Nephron progenitor cell (in vitro differentiated cells): ENCODE data around the gene CFAP43.

Source experiments
- DNase-seq: peaks from one replicate; pipeline ENCODE4 v3.0.0; 2021
- H3K27ac Mint-ChIP-seq: 2 replicates; pipeline ENCODE4 v1.8.0; 2021; ENCODE audit warnings: mild to moderate bottlenecking, moderate library complexity, mixed read lengths
- H3K27me3 Mint-ChIP-seq: 2 replicates; pipeline ENCODE4 v1.8.0; 2021; ENCODE audit warnings: mild to moderate bottlenecking, low read depth, mixed read lengths; ENCODE audit not compliant: poor library complexity
- H3K36me3 Mint-ChIP-seq: 2 replicates; pipeline ENCODE4 v1.8.0; 2021; ENCODE audit warnings: low read depth, mixed read lengths
- H3K4me1 Mint-ChIP-seq: 2 replicates; pipeline ENCODE4 v1.8.0; 2021; ENCODE audit warnings: mixed read lengths
- H3K4me3 Mint-ChIP-seq: 2 replicates; pipeline ENCODE4 v1.8.0; 2021; ENCODE audit warnings: mild to moderate bottlenecking, moderate library complexity, mixed read lengths
- H3K9me3 Mint-ChIP-seq: 2 replicates; pipeline ENCODE4 v1.8.0; 2021; ENCODE audit warnings: mild to moderate bottlenecking, moderate library complexity, mixed read lengths
- TF ChIP-seq, protein P1 (sequence below): fragments of 200-600 bp; sonication (generic); IDR thresholded peaks from 2 replicates; pipeline ENCODE4 v1.5.0; 2021; ENCODE audit warnings: antibody characterized with exemption

Gene CFAP43

DNA sequence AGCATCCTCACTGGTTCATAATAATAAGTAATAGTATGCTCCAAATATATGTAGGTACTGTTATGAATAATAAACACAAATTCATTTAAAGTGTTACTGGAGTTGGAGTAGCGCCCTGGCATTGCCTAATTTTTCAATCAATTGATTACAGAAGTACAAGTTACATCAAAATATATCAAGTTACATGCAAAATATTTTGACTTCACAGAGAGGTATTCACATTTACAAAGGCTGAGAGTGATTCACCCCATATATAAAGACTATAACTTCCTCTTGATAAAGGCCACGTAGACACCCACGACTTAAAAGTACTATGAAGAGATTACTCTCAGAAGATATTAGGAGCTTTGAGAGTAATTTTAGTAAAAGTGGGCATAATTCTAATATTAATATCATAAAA, 132.9 kb downstream of the CFAP43 start:
- Mint-ChIP-seq H3K36me3 (peaks cover 11% of the 10 kb centered on the region), H3K27me3 (peaks cover 4% of the 10 kb centered on the region), H3K4me1 (no peaks in the 10 kb centered on the region), H3K27ac (no peak overlapping the region), H3K4me3 (no peak overlapping the region), H3K9me3 (peaks cover 26% of the 10 kb centered on the region)
- DNase-seq, result no peak
- TF ChIP-seq, protein P1, sequence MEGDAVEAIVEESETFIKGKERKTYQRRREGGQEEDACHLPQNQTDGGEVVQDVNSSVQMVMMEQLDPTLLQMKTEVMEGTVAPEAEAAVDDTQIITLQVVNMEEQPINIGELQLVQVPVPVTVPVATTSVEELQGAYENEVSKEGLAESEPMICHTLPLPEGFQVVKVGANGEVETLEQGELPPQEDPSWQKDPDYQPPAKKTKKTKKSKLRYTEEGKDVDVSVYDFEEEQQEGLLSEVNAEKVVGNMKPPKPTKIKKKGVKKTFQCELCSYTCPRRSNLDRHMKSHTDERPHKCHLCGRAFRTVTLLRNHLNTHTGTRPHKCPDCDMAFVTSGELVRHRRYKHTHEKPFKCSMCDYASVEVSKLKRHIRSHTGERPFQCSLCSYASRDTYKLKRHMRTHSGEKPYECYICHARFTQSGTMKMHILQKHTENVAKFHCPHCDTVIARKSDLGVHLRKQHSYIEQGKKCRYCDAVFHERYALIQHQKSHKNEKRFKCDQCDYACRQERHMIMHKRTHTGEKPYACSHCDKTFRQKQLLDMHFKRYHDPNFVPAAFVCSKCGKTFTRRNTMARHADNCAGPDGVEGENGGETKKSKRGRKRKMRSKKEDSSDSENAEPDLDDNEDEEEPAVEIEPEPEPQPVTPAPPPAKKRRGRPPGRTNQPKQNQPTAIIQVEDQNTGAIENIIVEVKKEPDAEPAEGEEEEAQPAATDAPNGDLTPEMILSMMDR, result no peak

DNA sequence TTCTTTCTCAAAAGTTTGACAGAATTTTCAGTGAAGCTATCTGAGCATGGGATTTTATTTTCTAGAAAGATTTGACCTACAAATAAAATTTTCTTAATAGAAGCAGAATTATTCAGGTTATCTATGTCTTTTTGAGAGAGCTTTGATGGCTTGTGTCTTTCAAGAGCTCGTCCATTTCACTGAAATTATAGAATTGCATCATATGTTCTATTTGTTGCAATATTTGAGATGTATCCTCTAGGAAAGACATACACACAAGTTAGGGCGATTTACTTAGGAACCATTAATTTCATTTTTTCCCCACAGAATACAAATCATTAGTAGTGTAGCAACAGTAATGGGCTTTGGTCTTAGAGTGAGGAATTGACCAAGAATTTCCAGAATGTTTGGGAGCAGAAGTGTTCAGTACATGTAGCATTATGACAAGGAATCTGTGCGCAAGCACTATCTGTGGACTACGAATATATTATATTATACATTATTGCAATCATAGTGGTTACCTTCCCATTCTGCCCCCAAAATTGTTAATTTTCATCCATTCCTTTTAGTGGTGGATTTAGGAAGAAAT, 133.7 kb downstream of the CFAP43 start:
- H3K9me3 Mint-ChIP-seq, result peaks cover 31% of the 10 kb centered on the region
- TF ChIP-seq, protein P1, result no peak

DNA sequence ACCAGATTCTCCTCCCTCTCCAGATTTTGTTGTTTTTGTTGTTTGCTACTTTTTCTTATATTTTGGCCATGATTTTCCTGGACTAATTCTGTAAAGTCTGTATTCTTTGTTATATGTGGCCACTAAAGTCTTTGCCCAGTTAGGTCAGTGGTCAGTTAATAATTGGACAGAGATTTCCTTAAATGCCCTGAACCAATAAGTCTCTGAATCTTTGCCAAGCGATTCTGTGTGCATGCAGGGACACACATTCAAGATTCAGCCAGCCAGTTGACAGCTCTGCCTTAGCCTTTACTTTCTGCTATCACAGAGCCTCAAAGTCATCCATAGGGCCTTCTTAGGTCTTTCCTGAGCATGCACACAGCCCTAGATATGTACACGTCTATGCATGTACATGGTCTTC, 135.5 kb downstream of the CFAP43 start:
- Mint-ChIP-seq H3K4me3 (no peak overlapping the region), H3K4me1 (no peaks in the 10 kb centered on the region), H3K9me3 (peaks cover 31% of the 10 kb centered on the region), H3K27me3 (peaks cover 6% of the 10 kb centered on the region), H3K36me3 (peaks cover 11% of the 10 kb centered on the region), H3K27ac (no peak overlapping the region)
- no peak for DNase-seq
- TF ChIP-seq, protein P1, result no peak

More for the DNA sequence above, 133.7 kb downstream of the CFAP43 start:
- Mint-ChIP-seq H3K36me3 (peaks cover 11% of the 10 kb centered on the region), H3K27me3 (peaks cover 4% of the 10 kb centered on the region), H3K4me1 (no peaks in the 10 kb centered on the region), H3K4me3 (no peak overlapping the region), H3K27ac (no peak overlapping the region)
- no peak for DNase-seq

DNA sequence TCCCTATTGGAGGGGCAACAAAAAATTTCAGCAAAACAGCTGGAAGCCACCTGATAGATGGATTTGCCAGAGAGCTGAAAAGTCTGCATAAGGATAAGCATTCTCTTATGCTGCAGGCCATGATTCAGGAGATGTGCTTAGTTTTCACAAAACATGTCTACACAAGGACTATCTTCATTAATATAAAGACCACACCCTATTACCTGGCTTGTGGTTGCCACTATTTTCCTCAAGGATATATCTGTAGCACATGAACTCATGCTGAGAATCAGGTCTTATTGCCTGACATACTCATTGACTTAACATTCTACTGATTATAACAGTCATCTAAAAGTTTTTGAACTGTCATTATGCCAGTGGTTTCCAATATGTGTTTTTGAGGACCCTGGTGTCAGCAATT, 139.4 kb downstream of the CFAP43 start:
- Mint-ChIP-seq H3K36me3 (peaks cover 11% of the 10 kb centered on the region), H3K4me3 (no peak overlapping the region), H3K27me3 (peaks cover 2% of the 10 kb centered on the region), H3K27ac (no peak overlapping the region), H3K4me1 (peaks cover 7% of the 10 kb centered on the region), H3K9me3 (peaks cover 28% of the 10 kb centered on the region)
- no peak for DNase-seq
- TF ChIP-seq, protein P1, result no peak

DNA sequence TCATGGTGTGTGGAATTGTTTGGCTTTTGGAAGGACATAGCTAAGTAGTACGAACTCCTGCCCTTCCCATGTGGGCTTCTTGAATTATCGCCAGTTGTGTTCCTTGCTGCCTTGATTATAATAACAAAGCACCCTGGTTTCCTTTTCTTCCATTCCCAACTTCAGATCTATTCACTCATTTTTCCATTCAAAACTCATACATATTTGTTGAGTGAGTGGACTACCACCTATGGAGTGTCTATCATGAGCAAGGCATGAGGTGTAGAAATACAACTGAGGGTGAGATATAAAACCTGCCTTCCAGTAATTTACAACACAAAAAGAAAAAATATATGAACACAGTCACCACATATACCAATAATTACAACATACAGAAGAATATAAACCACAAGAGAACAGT, 141.6 kb downstream of the CFAP43 start:
- H3K27ac Mint-ChIP-seq, result no peak overlapping the region
- TF ChIP-seq, protein P1, result no peak
- H3K36me3 Mint-ChIP-seq, result no peaks in the 10 kb centered on the region
- H3K9me3 Mint-ChIP-seq, result peaks cover 9% of the 10 kb centered on the region
- peaks cover 2% of the 10 kb centered on the region for H3K27me3 Mint-ChIP-seq
- no peak for DNase-seq
- peaks cover 12% of the 10 kb centered on the region for H3K4me1 Mint-ChIP-seq
- no peak overlapping the region for H3K4me3 Mint-ChIP-seq

DNA sequence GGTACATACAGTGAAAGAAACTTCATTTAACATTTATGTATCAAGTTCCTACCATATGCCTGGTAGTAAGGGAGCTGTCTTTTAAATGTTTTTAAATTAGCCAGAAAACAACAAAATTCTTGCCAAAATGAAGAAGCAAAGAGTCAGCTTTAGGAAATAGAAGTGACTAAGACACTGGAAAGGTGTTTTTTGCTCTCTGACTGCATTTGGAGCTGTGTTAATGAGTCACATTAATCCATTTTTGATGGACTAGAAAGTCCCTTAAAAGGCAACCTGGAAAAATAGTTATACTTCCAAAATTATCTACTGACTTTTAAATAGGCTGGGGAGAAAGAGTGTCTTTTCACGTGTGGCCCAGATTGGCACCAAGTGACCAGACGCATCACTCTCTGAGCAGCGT, 142.5 kb downstream of the CFAP43 start:
- Mint-ChIP-seq H3K9me3 (peaks cover 5% of the 10 kb centered on the region), H3K27ac (no peak overlapping the region), H3K36me3 (no peaks in the 10 kb centered on the region), H3K27me3 (peaks cover 2% of the 10 kb centered on the region), H3K4me1 (peaks cover 22% of the 10 kb centered on the region), H3K4me3 (no peak overlapping the region)
- TF ChIP-seq, protein P1, result no peak
- no peak for DNase-seq
